Measurements from ENCODE around the gene RNASEH2B.
A peak's percentile ranks its signal among the peaks of the same experiment; 100 is the strongest.

Gene RNASEH2B

GRCh38 chr13:50867637-50867945, 42.0 kb upstream of the RNASEH2B start:
- no peak overlapping the region for H3K4me3 ChIP-seq (ENCODE audit: insufficient read depth in 1 of 2, low read depth in 1 of 2, low read length in 2 of 2)
- no peak for DNase-seq
- no peak overlapping the region for H2BK5ac ChIP-seq (ENCODE audit: low read depth, low read length, poor library complexity, severe bottlenecking)
- H3K27ac ChIP-seq (ENCODE audit: low read length, poor library complexity, severe bottlenecking) = no peak overlapping the region
- no peaks in the 10 kb centered on the region for H3K4me1 ChIP-seq (ENCODE audit: control insufficient read depth, insufficient read depth, low read depth, low read length)
- 71% methylated on average over 2 of the region's 3 CpGs for WGBS
- no peak overlapping the region for H3K18ac ChIP-seq (ENCODE audit: low read depth in 1 of 2, low read length in 2 of 2)
- H3K14ac ChIP-seq (ENCODE audit: low read length in 2 of 2) = no peak overlapping the region
- no peak overlapping the region for H4K91ac ChIP-seq (ENCODE audit: low read length)
- no peak overlapping the region for H4K8ac ChIP-seq (ENCODE audit: low read length)
- peaks cover 0 to 3% of the 10 kb centered on the region in 2 experiments for H3K27me3 ChIP-seq (ENCODE audit: control insufficient read depth in 1 of 2, insufficient read depth in 1 of 2, low read length in 2 of 2)
- no peak overlapping the region for H2BK12ac ChIP-seq (ENCODE audit: low read length in 2 of 2)
- H3K9ac ChIP-seq (ENCODE audit: low read length) = no peak overlapping the region
- no peak overlapping the region for H2AK5ac ChIP-seq (ENCODE audit: low read length, severe bottlenecking)
- H3K79me1 ChIP-seq (replicated peaks; ENCODE audit: low read length, poor library complexity, severe bottlenecking) = no peaks in the 10 kb centered on the region
- no peak overlapping the region for H2AFZ ChIP-seq (ENCODE audit: low read depth, low read length)
- no peak overlapping the region for H3K4me2 ChIP-seq (ENCODE audit: low read length, poor library complexity, severe bottlenecking)
- no peak overlapping the region for H2BK15ac ChIP-seq (ENCODE audit: low read depth, poor library complexity, severe bottlenecking)
- no peak overlapping the region for H3K4ac ChIP-seq (ENCODE audit: low read depth in 1 of 2, low read length in 2 of 2)
- H3K23ac ChIP-seq (ENCODE audit: low read length in 2 of 2) = no peak overlapping the region
- H3K36me3 ChIP-seq (ENCODE audit: control insufficient read depth in 1 of 2, insufficient read depth in 2 of 2, low read depth in 1 of 2, low read length in 2 of 2) = no peaks in the 10 kb centered on the region
- H3K9me3 ChIP-seq (ENCODE audit: control insufficient read depth, low read length) = peaks cover 5% of the 10 kb centered on the region
- no peak overlapping the region for H2BK120ac ChIP-seq (ENCODE audit: low read depth, low read length)

- H2BK15ac ChIP-seq (ENCODE audit: low read depth, poor library complexity, severe bottlenecking) = no peak overlapping the region
- no peak overlapping the region for H4K91ac ChIP-seq (ENCODE audit: low read length)
- H2BK120ac ChIP-seq (ENCODE audit: low read depth, low read length) = no peak overlapping the region
- no peaks in the 10 kb centered on the region for H3K79me1 ChIP-seq (replicated peaks; ENCODE audit: low read length, poor library complexity, severe bottlenecking)
- no peak for DNase-seq
- no peaks in the 10 kb centered on the region for H3K9me3 ChIP-seq (ENCODE audit: control insufficient read depth, low read length)
- H3K4me2 ChIP-seq (ENCODE audit: low read length, poor library complexity, severe bottlenecking) = no peak overlapping the region
- no peak overlapping the region for H3K4ac ChIP-seq (ENCODE audit: low read depth in 1 of 2, low read length in 2 of 2)
- WGBS = no CpG with 5 or more reads among the region's 1 CpG
- H3K14ac ChIP-seq (ENCODE audit: low read length in 2 of 2) = no peak overlapping the region
- H3K36me3 ChIP-seq (ENCODE audit: control insufficient read depth in 1 of 2, insufficient read depth in 2 of 2, low read depth in 1 of 2, low read length in 2 of 2) = no peaks in the 10 kb centered on the region
- no peak overlapping the region for H2BK5ac ChIP-seq (ENCODE audit: low read depth, low read length, poor library complexity, severe bottlenecking)
- no peaks in the 10 kb centered on the region for H3K4me1 ChIP-seq (ENCODE audit: control insufficient read depth, insufficient read depth, low read depth, low read length)
- H3K27me3 ChIP-seq (ENCODE audit: control insufficient read depth in 1 of 2, insufficient read depth in 1 of 2, low read length in 2 of 2) = peaks cover 0 to 3% of the 10 kb centered on the region in 2 experiments
- no peak overlapping the region for H3K18ac ChIP-seq (ENCODE audit: low read depth in 1 of 2, low read length in 2 of 2)
- no peak overlapping the region for H2AK5ac ChIP-seq (ENCODE audit: low read length, severe bottlenecking)
- H2BK12ac ChIP-seq (ENCODE audit: low read length in 2 of 2) = no peak overlapping the region
- H3K4me3 ChIP-seq (ENCODE audit: insufficient read depth in 1 of 2, low read depth in 1 of 2, low read length in 2 of 2) = no peak overlapping the region
- no peak overlapping the region for H3K23ac ChIP-seq (ENCODE audit: low read length in 2 of 2)
- H2AFZ ChIP-seq (ENCODE audit: low read depth, low read length) = no peak overlapping the region
- H4K8ac ChIP-seq (ENCODE audit: low read length) = no peak overlapping the region
- H3K9ac ChIP-seq (ENCODE audit: low read length) = no peak overlapping the region
- H3K27ac ChIP-seq (ENCODE audit: low read length, poor library complexity, severe bottlenecking) = no peak overlapping the region
Measured at GRCh38 chr13:50871405-50871804, 38.2 kb upstream of the RNASEH2B start.

GRCh38 chr13:50873467-50873866, 36.1 kb upstream of the RNASEH2B start:
- Histone ChIP-seq H3K18ac (ENCODE audit: low read depth in 1 of 2, low read length in 2 of 2) (no peak overlapping the region), H3K23ac (ENCODE audit: low read length in 2 of 2) (no peak overlapping the region), H3K27me3 (ENCODE audit: control insufficient read depth in 1 of 2, insufficient read depth in 1 of 2, low read length in 2 of 2) (no peaks in the 10 kb centered on the region), H2AFZ (ENCODE audit: low read depth, low read length) (peak overlapping the region; percentile 10), H3K4ac (ENCODE audit: low read depth in 1 of 2, low read length in 2 of 2) (no peak overlapping the region), H2BK120ac (ENCODE audit: low read depth, low read length) (no peak overlapping the region), H3K79me1 (replicated peaks; ENCODE audit: low read length, poor library complexity, severe bottlenecking) (no peaks in the 10 kb centered on the region), H3K4me2 (ENCODE audit: low read length, poor library complexity, severe bottlenecking) (no peak overlapping the region), H3K14ac (ENCODE audit: low read length in 2 of 2) (no peak overlapping the region), H4K91ac (ENCODE audit: low read length) (no peak overlapping the region), H2BK15ac (ENCODE audit: low read depth, poor library complexity, severe bottlenecking) (no peak overlapping the region), H3K4me1 (ENCODE audit: control insufficient read depth, insufficient read depth, low read depth, low read length) (no peaks in the 10 kb centered on the region), H3K4me3 (ENCODE audit: insufficient read depth in 1 of 2, low read depth in 1 of 2, low read length in 2 of 2) (no peak overlapping the region), H3K27ac (ENCODE audit: low read length, poor library complexity, severe bottlenecking) (no peak overlapping the region), H4K8ac (ENCODE audit: low read length) (no peak overlapping the region), H2BK12ac (ENCODE audit: low read length in 2 of 2) (no peak overlapping the region), H3K9ac (ENCODE audit: low read length) (no peak overlapping the region), H3K36me3 (ENCODE audit: control insufficient read depth in 1 of 2, insufficient read depth in 2 of 2, low read depth in 1 of 2, low read length in 2 of 2) (no peaks in the 10 kb centered on the region), H3K9me3 (ENCODE audit: control insufficient read depth, low read length) (no peaks in the 10 kb centered on the region), H2BK5ac (ENCODE audit: low read depth, low read length, poor library complexity, severe bottlenecking) (no peak overlapping the region), H2AK5ac (ENCODE audit: low read length, severe bottlenecking) (no peak overlapping the region)
- DNase-seq = no peak
- WGBS = 35% methylated on average over 2 of the region's 2 CpGs

- Histone ChIP-seq H3K4me3 (ENCODE audit: insufficient read depth in 1 of 2, low read depth in 1 of 2, low read length in 2 of 2) (no peak overlapping the region), H3K4me1 (ENCODE audit: control insufficient read depth, insufficient read depth, low read depth, low read length) (no peaks in the 10 kb centered on the region), H4K91ac (ENCODE audit: low read length) (no peak overlapping the region), H3K14ac (ENCODE audit: low read length in 2 of 2) (no peak overlapping the region), H2BK15ac (ENCODE audit: low read depth, poor library complexity, severe bottlenecking) (no peak overlapping the region), H3K36me3 (ENCODE audit: control insufficient read depth in 1 of 2, insufficient read depth in 2 of 2, low read depth in 1 of 2, low read length in 2 of 2) (no peaks in the 10 kb centered on the region), H2AK5ac (ENCODE audit: low read length, severe bottlenecking) (no peak overlapping the region), H3K23ac (ENCODE audit: low read length in 2 of 2) (no peak overlapping the region), H3K4ac (ENCODE audit: low read depth in 1 of 2, low read length in 2 of 2) (no peak overlapping the region), H2AFZ (ENCODE audit: low read depth, low read length) (peak overlapping the region; percentile 10), H3K18ac (ENCODE audit: low read depth in 1 of 2, low read length in 2 of 2) (no peak overlapping the region), H3K9me3 (ENCODE audit: control insufficient read depth, low read length) (no peaks in the 10 kb centered on the region), H2BK5ac (ENCODE audit: low read depth, low read length, poor library complexity, severe bottlenecking) (no peak overlapping the region), H2BK12ac (ENCODE audit: low read length in 2 of 2) (no peak overlapping the region), H3K79me1 (replicated peaks; ENCODE audit: low read length, poor library complexity, severe bottlenecking) (no peaks in the 10 kb centered on the region), H4K8ac (ENCODE audit: low read length) (no peak overlapping the region), H3K27me3 (ENCODE audit: control insufficient read depth in 1 of 2, insufficient read depth in 1 of 2, low read length in 2 of 2) (no peaks in the 10 kb centered on the region), H3K27ac (ENCODE audit: low read length, poor library complexity, severe bottlenecking) (no peak overlapping the region), H3K9ac (ENCODE audit: low read length) (no peak overlapping the region), H3K4me2 (ENCODE audit: low read length, poor library complexity, severe bottlenecking) (no peak overlapping the region), H2BK120ac (ENCODE audit: low read depth, low read length) (no peak overlapping the region)
- 83% methylated on average over 1 of the region's 2 CpGs for WGBS
- DNase-seq = no peak
Measured at GRCh38 chr13:50873991-50874390, 35.6 kb upstream of the RNASEH2B start.

Data from mesenchymal stem cell (in vitro differentiated cells and primary cell).